Gastroesophageal sphincter (tissue), 4 donors: Measurements from ENCODE around the gene MAPK8IP2. TPM values are rescaled to one million over a fixed set of nuclear protein-coding genes. Genes with fewer than 3 reads are reported as not detected.

Source experiments
- ATAC-seq: fragments of 150-250 bp; one replicate; pipeline ENCODE4 v1.9.1; 2016; ENCODE audit warnings: mild to moderate bottlenecking, moderate library complexity
- H3K27ac ChIP-seq, 4 donors: fragments of 200-600 bp; sonication (generic) in 3 of 4; 1 replicate in 3 of 4; 2 replicates in 1 of 4; pipeline ENCODE4 v1.5.1; 2016 to 2019
- H3K27me3 ChIP-seq: fragments of 200-600 bp; sonication (generic); one replicate; pipeline ENCODE4 v1.5.1; 2019
- H3K36me3 ChIP-seq, 2 donors: fragments of 200-600 bp; sonication (generic); one replicate each; pipeline ENCODE4 v1.5.1; 2019; ENCODE audit warnings: control low read depth in 1 of 2
- H3K4me1 ChIP-seq, 3 donors: fragments of 200-600 bp; sonication (generic); 1 replicate in 2 of 3; 2 replicates in 1 of 3; pipeline ENCODE4 v1.5.1; 2016 to 2019; ENCODE audit warnings: control low read depth in 2 of 3
- H3K4me3 ChIP-seq, 2 donors: fragments of 200-600 bp; sonication (generic); one replicate each; pipeline ENCODE4 v1.5.1; 2019; ENCODE audit warnings: mild to moderate bottlenecking in 1 of 2, moderate library complexity in 1 of 2
- H3K9me3 ChIP-seq, 3 donors: fragments of 200-600 bp; sonication (generic); one replicate each; pipeline ENCODE4 v1.5.1; 2017 to 2019; ENCODE audit warnings: control low read depth in 2 of 3
- CTCF ChIP-seq, 4 experiments: fragments of 200-600 bp in 2 of 4; fragments of 450-650 bp in 2 of 4; sonication (generic) in 1 of 4; IDR thresholded peaks; one replicate each; pipeline ENCODE4 v1.5.1; 2017 to 2019; ENCODE audit warnings: antibody characterized with exemption in 4 of 4, mild to moderate bottlenecking in 2 of 4, moderate library complexity in 2 of 4
- EP300 ChIP-seq: sonication (generic); formaldehyde crosslinking; IDR thresholded peaks from one replicate; pipeline ENCODE4 v1.6.1; 2017; ENCODE audit warnings: antibody characterized with exemption, mild to moderate bottlenecking
- POLR2A ChIP-seq, 2 donors: fragments of 450-650 bp; IDR thresholded peaks; one replicate each; pipeline ENCODE4 v1.6.1; 2017; ENCODE audit warnings: antibody characterized with exemption in 2 of 2, mild to moderate bottlenecking in 2 of 2, moderate library complexity in 1 of 2
- POLR2AphosphoS5 ChIP-seq: sonication (generic); formaldehyde crosslinking; IDR thresholded peaks from one replicate; pipeline ENCODE4 v1.6.1; 2017; ENCODE audit warnings: antibody characterized with exemption
- WGBS, 2 donors: methylation state at CpG; one replicate each; pipeline ENCODE4 v1.1.5; 2018; ENCODE audit warnings: low coverage in 1 of 2; 5-methylcytosine and 5-hydroxymethylcytosine counted together
- total RNA-seq, 4 donors: library from RNA; depleted of rRNA; stranded (reverse); fragments of >200 nt; gene quantifications; one replicate each; pipeline ENCODE4 v1.1.0, GENCODE V29; 2016

The MAPK8IP2 gene
- total RNA-seq, 4 donors from 2014 or later: 0.93 to 3.7 (median 2.3) TPM

GRCh38 chr22:50603511-50604255, 3.1 kb downstream of the MAPK8IP2 start:
- peaks cover 99% of the 10 kb centered on the region for H3K27me3 ChIP-seq
- no CpG with 5 or more reads among the region's 70 CpGs for WGBS, 2 donors

DNA sequence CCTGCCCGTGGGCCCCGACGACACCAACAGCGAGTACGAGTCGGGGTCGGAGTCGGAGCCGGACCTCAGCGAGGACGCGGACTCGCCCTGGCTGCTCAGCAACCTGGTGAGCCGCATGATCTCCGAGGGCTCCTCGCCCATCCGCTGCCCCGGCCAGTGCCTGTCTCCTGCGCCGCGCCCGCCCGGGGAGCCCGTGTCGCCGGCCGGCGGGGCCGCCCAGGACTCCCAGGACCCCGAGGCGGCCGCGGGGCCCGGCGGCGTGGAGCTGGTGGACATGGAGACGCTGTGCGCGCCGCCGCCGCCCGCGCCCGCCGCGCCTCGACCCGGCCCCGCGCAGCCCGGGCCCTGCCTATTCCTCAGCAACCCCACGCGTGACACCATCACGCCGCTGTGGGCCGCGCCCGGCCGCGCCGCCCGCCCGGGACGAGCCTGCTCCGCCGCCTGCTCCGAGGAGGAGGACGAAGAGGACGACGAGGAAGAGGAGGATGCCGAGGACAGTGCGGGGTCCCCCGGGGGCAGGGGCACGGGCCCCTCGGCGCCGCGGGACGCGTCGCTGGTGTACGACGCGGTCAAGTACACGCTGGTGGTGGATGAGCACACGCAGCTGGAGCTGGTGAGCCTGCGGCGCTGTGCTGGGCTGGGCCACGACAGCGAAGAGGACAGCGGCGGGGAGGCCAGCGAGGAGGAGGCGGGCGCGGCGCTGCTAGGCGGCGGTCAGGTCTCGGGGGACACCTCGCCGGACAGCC, 3.8 kb downstream of the MAPK8IP2 start:
- H3K4me3 ChIP-seq: no peak overlapping the region
- H3K4me1 ChIP-seq: peaks cover 0 to 26% (median 3%) of the 10 kb centered on the region in 3 donors
- TF ChIP-seq POLR2AphosphoS5 (no peak), EP300 (no peak), POLR2A (IDR thresholded peaks at IDR 0.05) (no peak), CTCF (IDR thresholded peaks at IDR 0.05) (no peak)
- ATAC-seq: no peak
- peaks cover 0 to 6% of the 10 kb centered on the region in 2 donors for H3K36me3 ChIP-seq
- H3K27ac ChIP-seq: no peak overlapping the region
- peaks cover 95% of the 10 kb centered on the region for H3K27me3 ChIP-seq
- no peaks in the 10 kb centered on the region for H3K9me3 ChIP-seq
- 46% methylated on average over 4 of the region's 103 CpGs; no CpG with 5 or more reads in 1 of the 2 donors for WGBS, 2 donors

More at GRCh38 chr22:50603511-50604255, 3.1 kb downstream of the MAPK8IP2 start:
- Histone ChIP-seq H3K9me3 (no peaks in the 10 kb centered on the region), H3K36me3 (peaks cover 0 to 6% of the 10 kb centered on the region in 2 donors), H3K4me3 (no peak overlapping the region), H3K4me1 (peaks cover 0 to 26% (median 3%) of the 10 kb centered on the region in 3 donors), H3K27ac (no peak overlapping the region)
- no peak for ATAC-seq
- TF ChIP-seq EP300: no peak

GRCh38 chr22:50605002-50605612, 4.5 kb downstream of the MAPK8IP2 start:
- no peaks in the 10 kb centered on the region for H3K9me3 ChIP-seq
- H3K4me1 ChIP-seq: peaks cover 0 to 21% (median 0%) of the 10 kb centered on the region in 3 donors
- no peak for ATAC-seq
- TF ChIP-seq CTCF (IDR thresholded peaks at IDR 0.05) (no peak), POLR2A (IDR thresholded peaks at IDR 0.05) (no peak), EP300 (no peak), POLR2AphosphoS5 (no peak)
- no peak overlapping the region for H3K4me3 ChIP-seq
- no peak overlapping the region for H3K27ac ChIP-seq
- whole genome bisulfite sequencing, 2 donors: 93% methylated on average over 3 of the region's 23 CpGs; no CpG with 5 or more reads in 1 of the 2 donors
- H3K36me3 ChIP-seq: peaks cover 0 to 6% of the 10 kb centered on the region in 2 donors
- peaks cover 95% of the 10 kb centered on the region for H3K27me3 ChIP-seq

GRCh38 chr22:50605613-50606074, 5.1 kb downstream of the MAPK8IP2 start:
- WGBS, 2 donors: no CpG with 5 or more reads among the region's 20 CpGs

More at GRCh38 chr22:50605613-50606074, 5.1 kb downstream of the MAPK8IP2 start:
- H3K4me3 ChIP-seq: no peak overlapping the region
- H3K36me3 ChIP-seq: peaks cover 0 to 6% of the 10 kb centered on the region in 2 donors
- ATAC-seq: no peak
- no peaks in the 10 kb centered on the region for H3K9me3 ChIP-seq
- TF ChIP-seq CTCF (IDR thresholded peaks at IDR 0.05): no peak
- no peak for TF ChIP-seq POLR2A (IDR thresholded peaks at IDR 0.05)
- TF ChIP-seq EP300: no peak
- no peak for TF ChIP-seq POLR2AphosphoS5
- no peak overlapping the region for H3K27ac ChIP-seq
- H3K27me3 ChIP-seq: peaks cover 95% of the 10 kb centered on the region
- H3K4me1 ChIP-seq: peaks cover 0 to 15% (median 0%) of the 10 kb centered on the region in 3 donors
